RWPE2 (cell line): ENCODE measurements around the gene KLK2.

Experiments used
- ATAC-seq: fragments of 200-7000 bp; cut with Tn5 transposase; 3 replicates; pipeline ENCODE4 v1.9.1; 2021; ENCODE audit warnings: low read depth
- DNase-seq: peaks from one replicate; pipeline ENCODE4 v3.0.0-alpha.2; 2020; ENCODE audit warnings: low spot score
- H3K27ac ChIP-seq: fragments of 450-650 bp; 2 replicates; pipeline ENCODE4 v1.5.1; 2017; ENCODE audit warnings: mild to moderate bottlenecking; ENCODE audit not compliant: poor library complexity, severe bottlenecking
- H3K27me3 ChIP-seq: fragments of 250-450 bp; sonication (Bioruptor Pico); 2 replicates; pipeline ENCODE4 v1.5.1; 2021; ENCODE audit warnings: mild to moderate bottlenecking, moderate library complexity; ENCODE audit not compliant: insufficient read depth, poor library complexity, severe bottlenecking
- H3K36me3 ChIP-seq: fragments of 250-450 bp; sonication (Bioruptor Pico); 2 replicates; pipeline ENCODE4 v1.5.1; 2020; ENCODE audit warnings: low read depth, mild to moderate bottlenecking, moderate library complexity
- H3K4me1 ChIP-seq: fragments of 250-450 bp; sonication (Bioruptor Pico); 2 replicates; pipeline ENCODE4 v1.5.1; 2021; ENCODE audit warnings: mild to moderate bottlenecking, moderate library complexity; ENCODE audit not compliant: insufficient read depth, poor library complexity, severe bottlenecking
- H3K4me3 ChIP-seq: fragments of 250-450 bp; sonication (Bioruptor Pico); 2 replicates; pipeline ENCODE4 v1.5.1; 2021; ENCODE audit warnings: mild to moderate bottlenecking, moderate library complexity; ENCODE audit not compliant: severe bottlenecking
- H3K9me3 ChIP-seq: fragments of 250-450 bp; sonication (Bioruptor Pico); 2 replicates; pipeline ENCODE4 v1.5.1; 2021; ENCODE audit warnings: mild to moderate bottlenecking, moderate library complexity; ENCODE audit not compliant: severe bottlenecking
- TF ChIP-seq, protein P1 (sequence below): fragments of 450-650 bp; IDR thresholded peaks from one replicate; pipeline ENCODE4 v1.5.1; 2017; ENCODE audit warnings: mild to moderate bottlenecking, moderate library complexity; ENCODE audit not compliant: poor library complexity, severe bottlenecking

KLK2 gene

DNA sequence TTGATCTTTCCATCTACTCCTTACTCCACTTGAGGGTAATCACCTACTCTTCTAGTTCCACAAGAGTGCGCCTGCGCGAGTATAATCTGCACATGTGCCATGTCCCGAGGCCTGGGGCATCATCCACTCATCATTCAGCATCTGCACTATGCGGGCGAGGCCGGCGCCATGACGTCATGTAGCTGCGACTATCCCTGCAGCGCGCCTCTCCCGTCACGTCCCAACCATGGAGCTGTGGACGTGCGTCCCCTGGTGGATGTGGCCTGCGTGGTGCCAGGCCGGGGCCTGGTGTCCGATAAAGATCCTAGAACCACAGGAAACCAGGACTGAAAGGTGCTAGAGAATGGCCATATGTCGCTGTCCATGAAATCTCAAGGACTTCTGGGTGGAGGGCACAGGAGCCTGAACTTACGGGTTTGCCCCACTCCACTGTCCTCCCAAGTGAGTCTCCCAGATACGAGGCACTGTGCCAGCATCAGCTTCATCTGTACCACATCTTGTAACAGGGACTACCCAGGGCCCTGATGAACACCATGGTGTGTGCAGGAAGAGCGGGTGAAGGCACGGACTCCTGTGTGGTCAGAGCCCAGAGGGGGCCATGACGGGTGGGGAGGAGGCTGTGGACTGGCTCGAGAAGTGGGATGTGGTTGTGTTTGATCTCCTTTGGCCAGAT lies 2.7 kb upstream of the KLK2 start:
- H3K9me3 ChIP-seq: no peaks in the 10 kb centered on the region
- no peak for ATAC-seq
- no peaks in the 10 kb centered on the region for H3K4me1 ChIP-seq
- no peak overlapping the region for H3K4me3 ChIP-seq
- H3K27me3 ChIP-seq: peaks cover 58% of the 10 kb centered on the region
- no peaks in the 10 kb centered on the region for H3K36me3 ChIP-seq
- no peak overlapping the region for H3K27ac ChIP-seq
- no peak for DNase-seq
- TF ChIP-seq, protein P1, sequence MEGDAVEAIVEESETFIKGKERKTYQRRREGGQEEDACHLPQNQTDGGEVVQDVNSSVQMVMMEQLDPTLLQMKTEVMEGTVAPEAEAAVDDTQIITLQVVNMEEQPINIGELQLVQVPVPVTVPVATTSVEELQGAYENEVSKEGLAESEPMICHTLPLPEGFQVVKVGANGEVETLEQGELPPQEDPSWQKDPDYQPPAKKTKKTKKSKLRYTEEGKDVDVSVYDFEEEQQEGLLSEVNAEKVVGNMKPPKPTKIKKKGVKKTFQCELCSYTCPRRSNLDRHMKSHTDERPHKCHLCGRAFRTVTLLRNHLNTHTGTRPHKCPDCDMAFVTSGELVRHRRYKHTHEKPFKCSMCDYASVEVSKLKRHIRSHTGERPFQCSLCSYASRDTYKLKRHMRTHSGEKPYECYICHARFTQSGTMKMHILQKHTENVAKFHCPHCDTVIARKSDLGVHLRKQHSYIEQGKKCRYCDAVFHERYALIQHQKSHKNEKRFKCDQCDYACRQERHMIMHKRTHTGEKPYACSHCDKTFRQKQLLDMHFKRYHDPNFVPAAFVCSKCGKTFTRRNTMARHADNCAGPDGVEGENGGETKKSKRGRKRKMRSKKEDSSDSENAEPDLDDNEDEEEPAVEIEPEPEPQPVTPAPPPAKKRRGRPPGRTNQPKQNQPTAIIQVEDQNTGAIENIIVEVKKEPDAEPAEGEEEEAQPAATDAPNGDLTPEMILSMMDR: no peak

DNA sequence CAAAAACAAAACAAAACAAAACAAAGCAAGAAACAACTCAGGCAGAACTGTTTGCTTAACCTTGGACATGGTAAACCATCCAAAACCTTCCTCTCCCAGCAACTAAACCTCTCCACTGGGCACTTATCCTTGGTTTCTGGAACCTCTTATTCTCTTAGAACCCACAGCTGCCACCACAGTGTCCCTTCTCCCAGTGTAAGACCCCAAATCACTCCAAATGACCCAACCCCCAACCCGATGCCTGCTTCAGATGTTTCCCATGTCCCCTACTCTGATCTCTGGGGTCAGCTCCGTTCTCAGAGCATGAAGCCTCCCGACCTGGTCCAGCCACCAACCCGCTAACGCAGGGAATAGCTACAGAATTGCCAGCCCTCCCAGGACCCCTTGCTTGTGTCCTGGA lies 972 bp downstream of the KLK2 start:
- H3K27me3 ChIP-seq: peaks cover 44% of the 10 kb centered on the region
- no peak overlapping the region for H3K27ac ChIP-seq
- TF ChIP-seq, protein P1: no peak
- H3K36me3 ChIP-seq: no peaks in the 10 kb centered on the region
- no peak for DNase-seq
- ATAC-seq: no peak
- H3K4me1 ChIP-seq: no peaks in the 10 kb centered on the region
- no peak overlapping the region for H3K4me3 ChIP-seq
- no peaks in the 10 kb centered on the region for H3K9me3 ChIP-seq

DNA sequence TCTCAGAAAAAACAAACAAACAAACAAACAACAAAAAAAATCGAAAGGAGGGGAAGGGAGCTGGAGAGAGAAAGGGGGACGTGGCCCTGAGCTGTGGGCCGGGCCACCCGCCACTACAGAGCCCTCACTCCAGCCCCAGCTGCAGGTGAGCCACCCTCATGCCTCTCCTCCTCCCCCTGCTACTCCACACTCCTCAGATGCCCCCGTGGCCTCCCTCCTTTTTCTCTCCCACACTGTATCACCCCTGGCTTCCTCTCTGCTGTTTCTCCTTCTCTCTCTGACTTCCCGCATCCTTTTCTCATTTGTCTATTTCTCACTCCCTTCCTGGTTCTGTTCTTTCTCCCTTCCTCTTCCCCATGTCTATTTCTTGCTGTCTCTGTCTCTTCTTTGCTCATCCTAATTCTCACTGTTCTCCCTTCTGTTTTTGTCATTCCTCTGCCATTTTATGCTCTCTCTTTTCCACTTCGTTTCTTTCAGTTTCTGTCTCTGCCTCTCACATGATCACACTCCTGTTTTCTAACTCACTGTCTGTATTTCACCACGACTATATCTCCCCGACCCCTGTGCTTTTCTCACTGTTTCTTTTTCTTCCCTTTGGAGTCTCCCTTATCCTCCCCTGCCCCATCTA lies 2.7 kb downstream of the KLK2 start:
- H3K4me1 ChIP-seq: no peaks in the 10 kb centered on the region
- no peak for ATAC-seq
- no peaks in the 10 kb centered on the region for H3K9me3 ChIP-seq
- no peaks in the 10 kb centered on the region for H3K36me3 ChIP-seq
- H3K4me3 ChIP-seq: no peak overlapping the region
- DNase-seq: no peak
- no peak overlapping the region for H3K27ac ChIP-seq
- peaks cover 35% of the 10 kb centered on the region for H3K27me3 ChIP-seq
- TF ChIP-seq, protein P1: no peak

DNA sequence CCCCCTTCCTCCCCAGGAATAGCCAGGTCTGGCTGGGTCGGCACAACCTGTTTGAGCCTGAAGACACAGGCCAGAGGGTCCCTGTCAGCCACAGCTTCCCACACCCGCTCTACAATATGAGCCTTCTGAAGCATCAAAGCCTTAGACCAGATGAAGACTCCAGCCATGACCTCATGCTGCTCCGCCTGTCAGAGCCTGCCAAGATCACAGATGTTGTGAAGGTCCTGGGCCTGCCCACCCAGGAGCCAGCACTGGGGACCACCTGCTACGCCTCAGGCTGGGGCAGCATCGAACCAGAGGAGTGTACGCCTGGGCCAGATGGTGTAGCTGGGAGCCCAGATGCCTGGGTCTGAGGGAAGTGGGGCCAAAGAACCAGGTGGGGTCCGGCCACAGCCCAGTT lies 3.2 kb downstream of the KLK2 start:
- ATAC-seq (no peak), DNase-seq (no peak)
- Histone ChIP-seq H3K9me3 (no peaks in the 10 kb centered on the region), H3K4me1 (no peaks in the 10 kb centered on the region), H3K36me3 (no peaks in the 10 kb centered on the region), H3K4me3 (no peak overlapping the region), H3K27ac (no peak overlapping the region), H3K27me3 (peaks cover 35% of the 10 kb centered on the region)
- TF ChIP-seq, protein P1: no peak

DNA sequence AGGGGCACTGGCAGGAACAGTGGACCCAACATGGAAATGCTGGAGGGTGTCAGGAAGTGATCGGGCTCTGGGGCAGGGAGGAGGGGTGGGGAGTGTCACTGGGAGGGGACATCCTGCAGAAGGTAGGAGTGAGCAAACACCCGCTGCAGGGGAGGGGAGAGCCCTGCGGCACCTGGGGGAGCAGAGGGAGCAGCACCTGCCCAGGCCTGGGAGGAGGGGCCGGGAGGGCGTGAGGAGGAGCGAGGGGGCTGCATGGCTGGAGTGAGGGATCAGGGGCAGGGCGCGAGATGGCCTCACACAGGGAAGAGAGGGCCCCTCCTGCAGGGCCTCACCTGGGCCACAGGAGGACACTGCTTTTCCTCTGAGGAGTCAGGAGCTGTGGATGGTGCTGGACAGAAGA lies 4.1 kb downstream of the KLK2 start:
- TF ChIP-seq, protein P1: no peak
- ATAC-seq (no peak), DNase-seq (no peak)
- Histone ChIP-seq H3K27me3 (peaks cover 35% of the 10 kb centered on the region), H3K4me1 (no peaks in the 10 kb centered on the region), H3K9me3 (no peaks in the 10 kb centered on the region), H3K4me3 (no peak overlapping the region), H3K36me3 (no peaks in the 10 kb centered on the region), H3K27ac (no peak overlapping the region)
